ENCODE data around the gene EMD.

DNA sequence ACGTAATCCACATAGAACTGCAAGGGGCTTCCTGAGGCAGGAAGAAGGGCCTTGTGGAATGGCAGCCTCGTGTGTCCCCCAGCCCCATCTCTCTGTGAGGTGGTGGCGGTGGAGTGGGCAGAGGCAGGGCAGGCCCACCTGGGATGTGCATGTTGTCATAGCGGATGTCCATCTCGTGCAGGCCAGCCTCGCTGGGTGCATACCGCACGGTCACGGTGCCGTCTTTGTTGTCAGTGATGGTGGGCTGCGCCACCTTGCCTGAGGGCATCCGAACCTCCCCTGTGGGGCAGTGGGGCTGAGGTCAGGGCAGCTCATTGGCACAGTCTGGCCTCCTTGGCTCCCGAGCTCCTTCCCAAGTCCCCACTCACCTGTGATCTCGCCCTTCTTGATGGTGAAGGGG, 25.1 kb upstream of the EMD start:
- TF ChIP-seq CBX5 (CRISPR knock-in tag; IDR thresholded peaks at IDR 0.05; ENCODE audit: borderline replicate concordance) (no peak), RNF2 (conservative IDR thresholded peaks at IDR 0.05; ENCODE audit: low read depth) (no peak), ZKSCAN8 (CRISPR knock-in tag; IDR thresholded peaks at IDR 0.05; ENCODE audit: borderline replicate concordance) (no peak)
